HTERT RPE-1 (cell line): Measurements from ENCODE around the gene NPAT.

ENCODE experiments used
- in situ Hi-C: fragments of 300-500 bp; cut with MboI; formaldehyde crosslinking; loops from 4 replicates; pipeline ENCODE4 v1.14.3; 2020; ENCODE audit warnings: low sequenced_read_pairs

NPAT gene

DNA sequence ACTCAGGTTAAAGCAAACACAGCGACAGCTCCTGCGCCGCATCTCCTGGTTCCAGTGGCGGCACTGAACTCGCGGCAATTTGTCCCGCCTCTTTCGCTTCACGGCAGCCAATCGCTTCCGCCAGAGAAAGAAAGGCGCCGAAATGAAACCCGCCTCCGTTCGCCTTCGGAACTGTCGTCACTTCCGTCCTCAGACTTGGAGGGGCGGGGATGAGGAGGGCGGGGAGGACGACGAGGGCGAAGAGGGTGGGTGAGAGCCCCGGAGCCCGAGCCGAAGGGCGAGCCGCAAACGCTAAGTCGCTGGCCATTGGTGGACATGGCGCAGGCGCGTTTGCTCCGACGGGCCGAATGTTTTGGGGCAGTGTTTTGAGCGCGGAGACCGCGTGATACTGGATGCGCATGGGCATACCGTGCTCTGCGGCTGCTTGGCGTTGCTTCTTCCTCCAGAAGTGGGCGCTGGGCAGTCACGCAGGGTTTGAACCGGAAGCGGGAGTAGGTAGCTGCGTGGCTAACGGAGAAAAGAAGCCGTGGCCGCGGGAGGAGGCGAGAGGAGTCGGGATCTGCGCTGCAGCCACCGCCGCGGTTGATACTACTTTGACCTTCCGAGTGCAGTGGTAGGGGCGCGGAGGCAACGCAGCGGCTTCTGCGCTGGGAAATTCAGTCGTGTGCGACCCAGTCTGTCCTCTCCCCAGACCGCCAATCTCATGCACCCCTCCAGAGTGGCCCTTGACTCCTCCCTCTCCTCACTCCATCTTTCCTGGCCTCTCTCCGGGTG, at the start of gene NPAT, which contains the start of gene ATM:
Gene NPAT, minus strand, starts transcription at position 65 of the 774 bp plus-strand sequence. CDS start 102 bp downstream, outside the sequence.
Gene ATM, plus strand, starts transcription at position 494 of the 774 bp plus-strand sequence. CDS start 4,558 bp downstream, outside the sequence.
- in situ Hi-C loops: no loop called here

DNA sequence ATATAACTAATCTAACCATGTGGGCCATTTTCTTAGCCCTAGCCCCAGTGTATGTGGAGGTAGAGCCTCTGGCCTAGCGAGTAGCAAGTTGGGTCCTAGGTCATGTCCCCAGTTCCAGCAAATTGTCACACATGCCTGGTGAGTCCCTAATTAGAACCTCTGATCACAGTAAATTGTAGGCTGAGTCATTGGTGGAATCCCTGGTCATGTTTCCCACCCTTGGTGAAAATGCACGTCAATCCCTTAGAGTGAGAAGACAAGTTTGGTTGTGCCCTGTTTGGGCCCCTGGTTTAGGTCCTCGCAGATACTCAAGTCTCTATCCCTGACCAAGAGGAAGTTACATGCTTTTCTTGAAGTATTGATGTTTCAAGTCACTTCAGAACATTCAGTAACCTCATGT, 47.1 kb upstream of the NPAT start:
- in situ Hi-C loops: no loop called here

DNA sequence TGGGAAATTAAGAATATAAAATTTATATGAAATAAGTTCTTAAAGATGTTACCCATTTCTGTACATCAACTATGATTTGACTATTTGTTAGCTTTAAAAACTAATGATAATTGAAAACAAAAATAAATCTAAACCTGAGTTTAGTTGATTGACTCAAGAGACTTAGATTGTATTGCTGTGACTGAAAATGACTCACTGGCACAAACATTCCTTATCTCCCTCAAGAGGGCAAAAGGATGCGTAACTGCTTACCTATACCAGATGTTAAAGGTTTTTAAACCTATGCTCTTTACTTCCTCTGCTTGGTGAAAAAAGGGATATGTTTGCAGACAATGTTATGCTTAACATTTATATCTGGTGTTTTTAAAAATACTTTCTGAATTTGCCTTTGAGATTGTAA, 30.7 kb upstream of the NPAT start:
- in situ Hi-C loops: no loop called here

DNA sequence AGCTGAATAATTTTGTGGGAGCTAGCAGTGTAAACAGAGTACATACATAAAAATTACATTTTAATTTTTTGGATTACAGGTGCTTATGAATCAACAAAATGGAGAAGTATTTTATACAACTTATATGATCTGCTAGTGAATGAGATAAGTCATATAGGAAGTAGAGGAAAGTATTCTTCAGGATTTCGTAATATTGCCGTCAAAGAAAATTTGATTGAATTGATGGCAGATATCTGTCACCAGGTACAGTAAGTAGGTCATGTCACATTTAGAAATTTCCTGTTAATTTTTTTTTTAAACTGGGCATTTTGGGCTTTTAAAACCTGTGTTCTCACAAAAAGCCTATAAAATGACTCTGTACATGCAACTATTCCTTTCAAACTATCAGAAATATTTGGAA, 24.4 kb upstream of the NPAT start:
- in situ Hi-C loops: no loop called here

DNA sequence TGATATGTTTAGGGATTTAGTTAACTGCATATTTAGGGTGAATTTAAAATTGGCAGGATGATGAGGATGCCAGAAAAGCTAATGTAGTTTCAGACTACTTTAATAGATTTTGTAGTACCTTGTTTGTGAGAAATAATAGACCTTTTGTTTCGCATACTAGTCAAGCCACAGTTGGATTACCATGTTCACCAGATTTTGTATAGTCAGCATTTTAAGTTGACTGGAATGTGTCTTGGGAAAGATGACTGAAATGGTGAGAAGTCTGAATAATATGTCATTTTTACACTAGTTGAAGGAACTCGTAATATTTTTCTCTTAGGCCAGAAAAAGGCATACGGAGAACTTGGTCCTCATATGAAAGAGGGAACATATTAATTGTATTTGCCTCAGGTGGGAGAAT, 23.9 kb upstream of the NPAT start:
- in situ Hi-C loops: no loop called here

DNA sequence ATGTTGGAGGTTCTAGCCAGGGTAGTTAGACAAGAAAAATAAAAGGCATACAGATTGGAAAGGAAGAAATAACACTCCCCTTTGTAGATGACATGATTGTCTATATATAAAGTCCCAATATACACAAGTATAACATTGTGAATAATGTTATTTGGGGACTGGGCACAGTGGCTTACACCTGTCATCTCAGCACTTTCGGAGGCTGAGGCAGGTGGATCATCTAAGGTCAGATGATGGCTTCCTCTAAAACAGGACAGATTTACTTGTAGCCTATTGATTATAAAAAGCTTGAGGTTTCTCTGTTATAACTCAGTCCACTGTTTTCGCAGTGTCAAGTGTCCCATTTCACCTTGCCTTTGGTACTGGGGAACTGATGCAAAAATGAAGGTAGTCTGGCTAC, 20.0 kb upstream of the NPAT start:
- in situ Hi-C loops: no loop called here

DNA sequence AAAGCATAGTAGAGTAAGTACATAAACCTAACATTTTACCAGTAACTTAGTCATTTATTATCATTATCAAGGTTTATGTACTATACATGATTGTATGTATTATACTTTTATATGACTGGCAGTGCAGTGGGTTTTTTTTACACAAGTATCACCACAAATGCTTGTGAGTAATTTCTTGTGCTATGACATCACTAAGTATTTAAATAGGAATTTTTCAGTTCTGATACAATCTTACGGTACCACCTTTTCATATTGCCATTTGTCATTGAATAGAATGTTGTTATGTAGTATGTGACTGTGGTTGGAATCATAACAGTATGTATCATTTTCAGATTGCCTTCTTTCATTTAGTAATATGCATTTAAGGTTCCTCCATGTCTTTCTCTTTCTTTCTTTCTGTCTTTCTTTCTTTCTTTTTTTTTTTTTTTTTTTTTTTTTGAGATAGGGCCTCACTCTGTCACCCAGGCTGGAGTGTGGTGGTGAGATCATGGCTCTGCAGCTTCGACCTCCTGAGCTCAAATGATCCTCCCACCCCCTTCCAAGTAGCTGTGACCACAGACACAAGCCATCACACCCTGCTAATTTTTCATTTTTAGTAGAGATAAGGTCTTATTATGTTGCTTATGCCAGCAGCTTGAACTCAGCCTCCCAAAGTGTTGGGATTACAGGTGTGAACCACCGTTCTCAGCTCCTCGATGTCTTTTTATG, 19.0 kb upstream of the NPAT start:
- in situ Hi-C loops: no loop called here

DNA sequence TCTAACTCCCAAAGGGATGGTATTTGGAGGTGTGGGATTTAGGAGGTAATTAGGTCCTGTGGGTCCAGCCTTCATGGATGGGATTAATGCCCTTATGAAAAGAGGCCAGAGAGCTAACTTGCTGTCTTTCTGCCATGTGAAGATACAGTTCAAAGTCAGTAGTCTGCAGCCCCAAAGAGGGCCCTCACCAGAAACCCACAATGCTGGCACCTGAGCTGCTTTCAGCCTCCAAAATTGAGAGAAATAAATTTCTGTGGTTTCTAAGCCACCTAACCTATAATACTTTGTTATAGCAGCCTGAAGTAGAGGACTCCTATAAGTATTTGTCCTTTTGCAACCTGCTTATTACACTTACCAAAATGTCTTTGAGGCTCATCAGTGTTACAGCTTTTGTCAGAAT, 16.6 kb upstream of the NPAT start:
- in situ Hi-C loops: no loop called here

DNA sequence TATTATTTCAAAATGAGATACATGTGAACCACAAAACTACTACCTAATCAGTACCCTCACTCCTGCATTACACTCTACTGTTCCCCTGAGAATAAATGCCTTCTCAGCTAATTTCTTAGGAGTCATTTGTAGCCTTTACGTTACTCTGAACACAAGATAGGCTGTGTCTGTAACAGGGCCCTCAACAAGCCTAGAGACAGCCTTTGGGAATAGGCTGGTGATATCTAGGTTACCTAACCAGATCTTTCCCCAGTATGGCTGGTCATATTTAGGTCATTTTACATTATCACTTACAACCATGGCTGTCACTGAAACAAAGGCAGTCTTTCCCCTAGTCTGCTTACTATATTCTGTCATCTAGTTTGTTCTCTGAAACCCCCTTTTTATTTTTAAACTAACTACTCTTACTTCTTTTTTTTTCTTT, 14.6 kb upstream of the NPAT start:
- in situ Hi-C loops: no loop called here

DNA sequence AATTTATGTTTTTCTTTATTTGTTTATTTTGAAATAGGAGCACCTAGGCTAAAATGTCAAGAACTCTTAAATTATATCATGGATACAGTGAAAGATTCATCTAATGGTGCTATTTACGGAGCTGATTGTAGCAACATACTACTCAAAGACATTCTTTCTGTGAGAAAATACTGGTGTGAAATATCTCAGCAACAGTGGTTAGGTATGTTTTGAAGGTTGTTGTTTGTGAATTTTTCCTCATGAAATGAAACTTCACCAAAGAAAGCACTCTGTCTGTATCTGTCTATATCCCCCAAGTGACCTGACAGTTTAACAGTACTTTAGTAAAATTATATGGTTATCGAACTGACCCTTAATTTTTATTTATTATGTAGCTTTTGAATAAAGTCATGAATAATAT, 13.2 kb upstream of the NPAT start:
- in situ Hi-C loops: no loop called here

DNA sequence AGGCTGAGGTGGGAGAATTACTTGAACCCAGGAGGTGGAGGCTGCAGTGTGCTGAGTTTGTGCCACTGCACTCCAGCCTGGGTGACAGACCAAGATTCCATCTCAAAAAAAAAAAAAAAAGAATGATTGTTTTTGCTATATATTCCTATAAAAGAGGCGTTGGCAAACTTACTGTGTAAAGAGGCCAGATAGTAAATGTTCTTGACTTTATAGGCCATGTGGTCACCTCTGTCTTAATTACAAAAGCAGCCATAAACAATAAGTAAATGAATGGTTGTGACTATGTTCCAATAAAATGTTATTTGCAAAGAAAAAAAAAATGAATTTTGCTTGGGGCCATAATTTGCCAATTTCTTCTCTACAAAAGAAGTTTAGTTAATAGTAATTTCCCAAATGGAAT, 12.8 kb upstream of the NPAT start:
- in situ Hi-C loops: no loop called here

DNA sequence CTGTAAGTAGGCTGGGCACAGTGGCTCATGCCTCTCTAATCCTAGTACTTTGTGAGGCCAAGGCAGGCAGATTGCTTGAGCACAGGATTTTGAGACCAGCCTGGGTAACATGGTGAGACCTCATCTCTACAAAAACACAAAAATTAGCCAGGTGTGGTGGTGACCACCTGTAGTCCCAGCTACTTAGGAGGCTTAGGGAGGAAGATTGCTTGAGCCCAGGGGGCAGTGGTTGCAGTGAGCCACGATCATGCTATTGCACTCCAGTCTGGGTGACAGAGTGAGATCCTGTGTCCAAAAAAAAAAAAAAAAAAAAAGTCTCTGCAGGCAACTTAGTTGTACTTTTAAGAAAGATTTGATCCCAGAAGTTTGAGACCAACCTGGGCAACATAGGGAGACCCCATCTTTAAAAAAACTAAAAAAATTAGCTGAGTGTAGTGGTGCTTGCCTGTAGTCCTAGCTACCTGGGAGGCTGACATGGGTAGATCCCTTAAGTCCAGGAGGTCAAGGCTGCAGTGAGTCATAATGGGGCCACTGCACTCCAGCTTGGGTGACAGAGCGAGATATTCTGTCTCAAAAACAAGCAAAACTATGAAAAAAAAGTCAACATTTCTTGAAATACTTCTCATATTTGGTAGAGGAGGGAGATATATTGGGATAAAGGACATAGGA, 11.0 kb upstream of the NPAT start:
- in situ Hi-C loops: no loop called here

DNA sequence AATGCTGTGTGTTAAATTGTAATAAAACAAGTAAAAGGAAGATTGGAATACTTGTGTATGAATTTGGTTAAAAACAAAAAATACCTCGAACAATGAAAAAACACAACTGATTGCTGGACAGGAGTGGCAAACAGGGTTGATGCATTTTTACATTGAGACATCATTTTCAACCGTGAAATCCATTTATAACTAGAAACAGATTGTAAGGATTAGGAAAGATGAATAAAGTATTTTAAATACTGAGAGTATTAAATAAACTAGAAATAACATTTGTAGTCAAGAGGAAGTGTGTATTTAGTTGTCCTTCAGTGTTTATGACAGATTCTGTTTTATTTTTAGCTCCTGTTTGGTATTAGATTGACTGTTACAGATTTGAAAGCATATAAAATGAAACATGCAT, 5.8 kb upstream of the NPAT start:
- in situ Hi-C loops: no loop called here

DNA sequence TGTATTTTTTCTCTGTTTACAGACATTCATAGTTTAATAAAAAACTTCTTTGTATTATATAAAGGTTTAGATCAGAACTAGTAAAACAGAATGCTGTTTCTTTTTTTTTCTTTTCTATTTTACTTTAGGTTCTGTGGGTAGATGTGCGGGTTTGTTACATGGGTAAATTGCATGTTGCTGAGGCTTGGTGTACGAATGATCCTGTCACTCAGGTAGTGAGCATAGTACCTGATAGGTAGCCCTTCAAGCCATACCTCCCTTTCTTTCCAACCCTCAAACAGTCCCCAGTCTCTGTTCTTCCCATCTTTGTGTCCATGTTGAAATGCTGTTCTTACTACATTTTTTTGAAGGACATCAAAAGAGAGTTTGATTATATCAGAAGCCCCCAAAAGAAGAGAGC, 3.6 kb upstream of the NPAT start:
- in situ Hi-C loops: no loop called here

DNA sequence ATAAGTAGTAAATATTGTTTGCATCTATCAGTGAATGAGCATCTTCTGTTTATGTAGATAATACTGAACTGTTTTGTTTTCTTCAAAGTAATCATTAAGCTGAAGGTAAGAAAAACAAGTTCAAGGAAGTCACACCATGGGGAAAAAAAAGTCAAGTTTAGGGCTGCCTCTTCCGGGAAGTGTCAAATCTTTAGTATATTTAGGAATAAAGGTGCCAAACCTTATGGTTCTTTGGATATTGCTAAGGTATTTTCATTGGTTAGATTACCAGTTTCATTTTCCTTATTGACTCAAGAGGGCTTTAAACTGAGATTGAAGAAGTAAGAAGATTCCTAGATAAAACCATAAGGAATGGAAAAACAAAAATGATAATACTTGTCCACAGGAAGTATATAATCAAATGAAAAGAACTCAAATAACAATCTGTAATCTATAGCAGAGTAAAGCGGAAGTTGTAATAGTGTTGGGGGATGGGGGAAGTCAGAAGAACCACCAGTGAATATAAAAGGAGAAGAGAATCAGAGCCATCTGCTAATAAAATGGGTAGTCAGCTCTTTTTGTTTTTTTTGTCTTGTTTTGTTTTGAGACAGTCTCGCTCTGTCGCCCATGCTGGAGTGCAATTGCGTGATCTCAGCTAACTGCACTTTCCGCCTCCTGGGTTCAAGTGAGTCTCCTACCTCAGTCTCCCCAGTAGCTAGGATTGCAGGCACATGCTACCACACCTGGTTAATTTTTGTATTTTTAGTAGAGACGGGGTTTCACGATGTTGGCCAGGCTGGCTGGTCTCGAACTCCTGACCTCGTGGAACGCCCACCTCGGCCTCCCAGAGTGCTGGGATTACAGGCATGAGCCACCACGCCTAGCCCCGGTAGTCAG, 2.7 kb upstream of the NPAT start:
- in situ Hi-C loops: no loop called here

DNA sequence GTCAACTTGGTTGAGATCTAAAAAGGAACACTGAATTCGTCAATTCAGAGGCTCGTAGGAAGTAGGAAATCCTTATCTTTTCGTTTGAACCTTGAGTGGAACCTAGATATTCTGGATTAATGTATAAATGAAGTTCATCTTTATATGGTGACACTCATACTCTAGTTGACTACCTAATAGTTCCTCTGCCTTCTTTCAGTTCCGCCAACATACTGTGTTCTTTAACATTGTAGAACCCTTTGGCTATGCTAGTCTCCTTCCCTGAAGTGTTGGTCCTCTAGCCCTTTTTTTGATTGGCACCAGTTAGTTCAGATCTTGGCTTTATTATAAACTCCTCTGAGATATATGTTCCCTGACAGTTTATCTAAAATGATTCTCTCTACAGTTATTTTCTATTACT, 1.9 kb upstream of the NPAT start:
- in situ Hi-C loops: no loop called here

DNA sequence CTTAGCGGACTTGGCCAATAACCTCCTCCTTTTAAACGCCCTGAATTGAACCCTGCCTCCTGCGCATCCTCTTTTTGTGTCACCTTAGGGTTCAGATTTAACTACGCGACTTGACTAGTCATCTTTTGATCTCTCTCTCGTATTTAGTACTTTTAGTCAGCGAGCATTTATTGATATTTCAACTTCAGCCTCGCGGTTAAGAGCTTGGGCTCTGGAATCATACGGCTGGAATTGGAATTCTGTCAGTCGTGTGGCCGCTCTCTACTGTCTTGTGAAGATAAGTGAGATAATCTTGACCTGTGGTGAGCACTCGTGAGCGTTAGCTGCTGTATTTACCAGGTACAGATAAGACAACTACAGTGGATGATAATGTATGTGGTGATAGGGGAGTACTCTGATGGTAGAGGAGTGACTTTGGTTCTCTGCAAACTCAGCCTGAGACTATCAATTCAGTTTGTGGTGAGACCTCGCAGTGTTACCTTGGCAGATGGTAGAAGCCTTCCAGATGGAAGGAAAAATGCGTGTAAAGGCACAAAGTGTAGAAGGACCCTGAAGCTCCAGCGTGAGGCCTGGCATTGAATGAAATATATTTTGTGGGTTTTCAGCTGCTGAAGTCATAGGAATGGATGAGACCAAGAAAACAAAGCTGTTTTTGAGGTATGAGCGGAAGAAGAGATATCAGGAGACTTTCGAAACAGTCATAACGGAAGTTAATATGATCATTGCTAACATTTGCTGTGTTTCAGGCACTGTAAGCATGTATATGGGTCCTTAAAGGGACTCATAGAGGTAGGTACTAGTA, 1.1 kb upstream of the NPAT start:
- in situ Hi-C loops: no loop called here

DNA sequence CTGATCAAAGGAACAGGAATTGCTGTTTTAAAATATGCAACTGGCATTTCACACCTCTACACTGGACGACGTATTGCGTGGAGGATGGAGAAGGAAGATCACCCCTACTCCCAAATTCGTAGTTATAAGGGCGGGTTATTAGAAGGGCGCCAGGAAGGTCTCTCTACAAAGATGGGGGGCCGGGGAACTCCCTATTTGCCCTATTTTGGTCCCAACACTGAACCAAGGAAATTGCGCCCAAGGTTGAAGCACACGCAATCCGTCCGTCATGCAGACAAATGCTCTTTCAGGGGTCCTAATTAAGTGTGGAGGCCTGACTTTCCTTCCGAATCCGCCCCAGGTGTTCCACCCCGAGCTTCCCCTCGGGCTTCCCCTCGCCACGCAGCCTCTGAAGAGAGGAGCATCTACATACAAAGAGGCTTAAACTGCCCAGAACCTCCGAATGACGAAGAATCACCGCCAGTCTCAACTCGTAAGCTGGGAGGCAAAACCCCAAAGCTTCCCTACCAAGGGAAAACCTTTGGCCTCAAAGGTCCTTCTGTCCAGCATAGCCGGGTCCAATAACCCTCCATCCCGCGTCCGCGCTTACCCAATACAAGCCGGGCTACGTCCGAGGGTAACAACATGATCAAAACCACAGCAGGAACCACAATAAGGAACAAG, 396 bp downstream of the NPAT start:
- in situ Hi-C loops: no loop called here

DNA sequence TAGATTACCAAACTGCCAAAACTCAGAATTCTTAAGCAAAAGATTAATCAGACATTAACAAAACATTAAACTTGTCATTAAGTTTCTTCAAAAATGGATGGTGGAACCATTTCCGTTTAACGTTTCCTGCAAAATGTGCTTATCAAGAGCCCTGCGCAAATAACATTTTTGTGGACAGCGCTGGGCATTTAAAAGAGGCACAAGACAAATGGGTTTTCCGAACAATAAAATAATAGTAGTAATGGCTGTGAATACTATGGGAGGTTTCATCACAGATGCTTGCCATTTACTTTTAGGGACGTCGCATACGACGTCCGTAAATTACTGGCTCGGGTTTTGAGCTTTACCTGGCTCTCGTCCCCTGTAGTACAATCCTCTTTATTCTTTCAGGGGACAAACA, 1.1 kb downstream of the NPAT start:
- in situ Hi-C loops: no loop called here
